GM06990 (cell line): ENCODE measurements around the gene KREMEN2.

Source experiments
- DNase-seq: peaks from one replicate; pipeline ENCODE4 v3.0.0-alpha.2; 2011; ENCODE audit not compliant: insufficient read length; ENCODE audit errors: extremely low read depth
- H3K27me3 ChIP-seq: replicated peaks from 2 replicates; pipeline ENCODE4 v1.6.0; 2011; ENCODE audit warnings: low read length; ENCODE audit not compliant: control insufficient read depth, insufficient read depth
- H3K36me3 ChIP-seq: 2 replicates; pipeline ENCODE4 v1.5.1; 2011; ENCODE audit warnings: low read length; ENCODE audit not compliant: control insufficient read depth, insufficient read depth
- H3K4me3 ChIP-seq: replicated peaks from 2 replicates; pipeline ENCODE4 v1.5.1; 2011; ENCODE audit warnings: low read depth, mild to moderate bottlenecking, control low read depth, low read length
- TF ChIP-seq, protein P1 (sequence below): IDR thresholded peaks from 2 replicates; pipeline ENCODE4 v1.5.1; 2011; ENCODE audit warnings: low read length, control low read depth, mild to moderate bottlenecking, inconsistent platforms; ENCODE audit not compliant: insufficient read depth, poor library complexity, severe bottlenecking

KREMEN2 gene

DNA sequence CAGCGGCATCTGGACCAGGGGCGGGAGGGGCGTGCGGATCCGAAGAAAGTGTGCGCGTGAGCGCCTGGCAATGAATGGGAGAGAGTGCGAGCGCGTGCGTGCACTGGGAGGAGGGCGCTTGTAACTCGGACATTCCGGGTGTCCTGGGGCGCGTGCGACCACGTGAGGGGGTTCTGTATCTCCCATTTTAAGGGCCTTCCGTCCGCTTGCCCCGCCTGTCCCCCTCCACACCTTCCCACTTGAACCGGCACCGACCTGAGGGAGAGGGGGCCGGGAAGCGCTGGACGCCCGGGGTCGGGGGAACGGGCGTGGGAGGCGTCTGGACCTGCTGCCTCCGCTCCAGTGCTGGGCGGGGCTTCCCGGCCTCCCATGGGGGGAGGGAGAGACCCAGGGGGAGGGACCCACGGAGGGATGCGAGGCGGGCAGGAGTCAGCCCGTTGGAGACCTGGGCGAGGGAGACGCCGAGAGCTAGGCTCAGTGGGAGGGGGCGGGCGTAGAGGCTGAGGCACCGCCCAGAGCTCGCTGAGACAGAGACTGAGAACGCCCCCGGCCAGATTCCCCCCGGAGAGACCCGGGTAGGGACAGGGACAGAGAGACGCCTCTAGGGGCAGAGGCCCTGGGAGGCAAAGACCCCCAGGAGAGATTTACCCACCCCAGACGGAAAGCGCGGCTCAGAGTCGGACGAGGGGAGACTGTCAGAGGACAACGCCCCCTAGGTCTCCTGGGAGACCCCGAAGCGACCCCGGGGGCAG is at the start of gene KREMEN2:
Gene KREMEN2, plus strand, starts transcription at position 553 of the 752 bp plus-strand sequence. CDS start 246 bp downstream, outside the sequence.
- Histone ChIP-seq H3K36me3 (no peaks in the 10 kb centered on the region), H3K4me3 (peak within 1 kb of the TSS; percentile 62), H3K27me3 (no peaks in the 10 kb centered on the region)
- peak; percentile 79 for DNase-seq
- TF ChIP-seq, protein P1, sequence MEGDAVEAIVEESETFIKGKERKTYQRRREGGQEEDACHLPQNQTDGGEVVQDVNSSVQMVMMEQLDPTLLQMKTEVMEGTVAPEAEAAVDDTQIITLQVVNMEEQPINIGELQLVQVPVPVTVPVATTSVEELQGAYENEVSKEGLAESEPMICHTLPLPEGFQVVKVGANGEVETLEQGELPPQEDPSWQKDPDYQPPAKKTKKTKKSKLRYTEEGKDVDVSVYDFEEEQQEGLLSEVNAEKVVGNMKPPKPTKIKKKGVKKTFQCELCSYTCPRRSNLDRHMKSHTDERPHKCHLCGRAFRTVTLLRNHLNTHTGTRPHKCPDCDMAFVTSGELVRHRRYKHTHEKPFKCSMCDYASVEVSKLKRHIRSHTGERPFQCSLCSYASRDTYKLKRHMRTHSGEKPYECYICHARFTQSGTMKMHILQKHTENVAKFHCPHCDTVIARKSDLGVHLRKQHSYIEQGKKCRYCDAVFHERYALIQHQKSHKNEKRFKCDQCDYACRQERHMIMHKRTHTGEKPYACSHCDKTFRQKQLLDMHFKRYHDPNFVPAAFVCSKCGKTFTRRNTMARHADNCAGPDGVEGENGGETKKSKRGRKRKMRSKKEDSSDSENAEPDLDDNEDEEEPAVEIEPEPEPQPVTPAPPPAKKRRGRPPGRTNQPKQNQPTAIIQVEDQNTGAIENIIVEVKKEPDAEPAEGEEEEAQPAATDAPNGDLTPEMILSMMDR, result peak; percentile 40

DNA sequence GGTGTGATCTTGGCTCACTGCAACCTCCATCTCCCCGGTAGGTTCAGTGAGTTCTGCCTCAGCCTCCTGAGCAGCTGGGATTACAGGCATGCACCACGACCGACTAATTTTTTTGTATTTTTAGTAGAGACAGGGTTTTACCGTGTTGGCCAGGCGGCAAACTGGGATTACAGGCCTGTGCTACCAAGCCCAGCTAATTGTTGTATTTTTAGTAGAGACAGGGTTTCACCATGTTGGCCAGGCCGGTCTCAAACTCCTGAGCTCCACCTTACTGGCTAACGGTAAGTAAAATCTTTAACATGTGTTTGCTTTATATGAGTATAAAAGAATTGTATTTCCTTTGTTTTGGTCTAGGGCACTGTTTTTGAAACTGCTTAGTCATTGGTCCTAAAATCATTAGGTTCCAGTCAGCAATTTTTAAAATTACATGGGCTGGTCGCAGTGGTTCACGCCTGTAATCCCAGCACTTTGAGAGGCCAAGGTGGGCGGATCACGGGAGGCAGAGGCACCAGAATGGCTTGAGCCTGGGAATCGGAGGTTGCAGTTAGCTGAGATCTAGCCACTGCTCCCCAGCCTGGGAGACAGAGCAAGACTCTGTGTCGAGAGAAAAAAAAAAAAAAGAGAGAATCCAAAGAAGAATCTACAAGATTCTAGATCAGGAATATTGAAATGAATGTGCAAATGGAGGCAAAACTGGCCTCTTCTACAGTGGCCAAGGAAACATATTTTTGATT is 48.7 kb upstream of the KREMEN2 start:
- TF ChIP-seq, protein P1, result no peak
- H3K36me3 ChIP-seq, result peaks cover 2% of the 10 kb centered on the region; the same call in 1 of the 2 replicates
- no peak for DNase-seq
- no peaks in the 10 kb centered on the region for H3K27me3 ChIP-seq
- no peak overlapping the region for H3K4me3 ChIP-seq

- TF ChIP-seq, protein P1, result peak; percentile 83
- Histone ChIP-seq H3K36me3 (no peaks in the 10 kb centered on the region; the same call in 1 of the 2 replicates), H3K27me3 (no peaks in the 10 kb centered on the region), H3K4me3 (no peak overlapping the region)
- DNase-seq, result peak; percentile 44
Measured at GRCh38 chr16:2919511-2920255, 44.4 kb upstream of the KREMEN2 start.

DNA sequence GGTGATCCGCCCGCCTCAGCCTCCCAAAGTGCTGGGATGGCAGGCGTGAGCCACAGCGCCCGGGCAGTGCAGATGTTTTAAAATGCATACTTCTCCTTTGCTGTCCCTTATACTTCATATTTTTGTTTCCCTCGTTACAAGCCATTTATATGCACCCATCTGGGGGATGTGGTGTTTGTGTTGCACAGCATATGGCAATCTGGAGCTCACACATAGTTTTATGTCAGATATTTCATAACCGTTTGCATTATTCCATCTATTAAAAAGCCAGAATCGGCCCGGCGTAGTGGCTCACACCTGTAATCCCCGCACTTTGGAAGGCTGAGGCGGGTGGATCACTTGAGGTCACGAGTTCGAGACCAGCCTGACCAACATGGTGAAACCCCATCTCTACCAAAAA is 40.6 kb upstream of the KREMEN2 start:
- no peak overlapping the region for H3K4me3 ChIP-seq
- no peaks in the 10 kb centered on the region for H3K27me3 ChIP-seq
- no peak for DNase-seq
- TF ChIP-seq, protein P1, result no peak
- H3K36me3 ChIP-seq, result no peaks in the 10 kb centered on the region; the same call in 1 of the 2 replicates

DNA sequence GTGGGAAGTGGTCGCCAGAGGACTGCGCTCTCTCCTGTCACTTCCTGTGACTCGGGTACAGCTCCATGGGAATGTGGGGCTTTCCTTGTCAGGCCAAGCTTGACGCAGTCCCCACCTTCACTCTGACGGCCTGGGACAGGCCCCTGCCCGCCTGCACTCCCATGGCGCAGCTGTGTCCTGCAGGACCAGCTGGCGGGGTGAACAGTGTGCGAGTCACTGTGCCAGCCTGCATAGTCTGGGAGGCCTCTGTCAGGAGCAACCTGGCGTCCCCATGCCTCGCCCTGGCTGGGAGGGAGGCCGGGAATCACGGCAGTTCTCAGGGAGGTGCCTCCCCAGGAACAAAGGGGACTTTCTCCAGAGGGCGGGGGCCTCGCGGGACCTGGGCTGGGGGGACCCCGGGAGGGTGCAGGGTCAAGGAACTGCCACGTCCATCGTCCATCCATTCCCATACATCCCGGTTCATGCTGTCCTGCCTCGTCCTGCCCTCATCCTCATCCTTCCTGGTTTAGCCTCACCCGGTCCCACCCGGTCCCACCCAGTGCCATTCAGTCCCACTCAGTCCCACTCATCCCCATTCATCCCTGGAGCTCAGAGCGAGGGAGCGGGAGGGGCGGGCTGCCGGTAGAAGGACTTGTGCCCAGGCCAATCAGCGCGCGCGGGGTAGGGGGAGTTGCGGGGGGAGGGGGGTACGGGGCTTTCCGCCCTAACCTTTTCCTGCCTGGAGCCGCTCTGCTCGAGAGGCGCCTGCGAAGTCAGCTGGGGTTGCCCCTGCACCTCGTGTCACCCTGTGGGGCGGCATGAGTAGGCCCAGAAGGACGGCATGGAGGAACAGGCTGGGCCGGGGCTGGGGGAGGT is 38.9 kb upstream of the KREMEN2 start:
- no peak for DNase-seq
- no peak overlapping the region for H3K4me3 ChIP-seq
- no peaks in the 10 kb centered on the region for H3K27me3 ChIP-seq
- TF ChIP-seq, protein P1, result no peak
- H3K36me3 ChIP-seq, result peaks cover 3% of the 10 kb centered on the region
